GM12864 (cell line): ENCODE results near the gene PSPH.

ENCODE experiments used
- DNase-seq: peaks from one replicate; pipeline ENCODE4 v3.0.0-alpha.2; 2011; ENCODE audit warnings: low read depth
- H3K4me3 ChIP-seq: 2 replicates; pipeline ENCODE4 v1.5.1; 2011; ENCODE audit warnings: mild to moderate bottlenecking, low read depth, low read length, control low read depth
- TF ChIP-seq, protein P1 (sequence below): IDR thresholded peaks from 2 replicates; pipeline ENCODE4 v1.5.1; 2011; ENCODE audit warnings: low read depth, mild to moderate bottlenecking, moderate library complexity, low read length, control low read depth, inconsistent platforms; ENCODE audit errors: missing control alignments

PSPH gene

DNA sequence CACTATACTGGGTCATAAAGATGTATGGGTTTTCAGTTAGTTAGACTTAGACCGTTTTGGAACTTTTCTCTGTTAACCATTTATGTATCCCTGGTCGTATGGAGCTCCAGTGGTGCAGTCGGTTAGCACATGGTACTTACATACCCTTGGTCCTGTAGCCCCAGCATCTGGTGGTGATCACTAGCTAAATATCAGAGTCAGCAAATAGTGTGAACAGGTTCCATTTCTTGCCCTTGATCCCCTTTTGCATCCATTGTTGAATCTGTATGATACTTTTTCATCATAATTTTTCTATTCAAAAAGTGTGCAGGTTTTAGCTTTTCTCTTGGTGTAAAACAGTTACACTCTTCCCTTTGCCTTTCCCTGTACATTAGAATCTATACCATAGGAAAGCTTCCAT is 71.0 kb downstream of the PSPH start:
- no peak for DNase-seq
- TF ChIP-seq, protein P1, sequence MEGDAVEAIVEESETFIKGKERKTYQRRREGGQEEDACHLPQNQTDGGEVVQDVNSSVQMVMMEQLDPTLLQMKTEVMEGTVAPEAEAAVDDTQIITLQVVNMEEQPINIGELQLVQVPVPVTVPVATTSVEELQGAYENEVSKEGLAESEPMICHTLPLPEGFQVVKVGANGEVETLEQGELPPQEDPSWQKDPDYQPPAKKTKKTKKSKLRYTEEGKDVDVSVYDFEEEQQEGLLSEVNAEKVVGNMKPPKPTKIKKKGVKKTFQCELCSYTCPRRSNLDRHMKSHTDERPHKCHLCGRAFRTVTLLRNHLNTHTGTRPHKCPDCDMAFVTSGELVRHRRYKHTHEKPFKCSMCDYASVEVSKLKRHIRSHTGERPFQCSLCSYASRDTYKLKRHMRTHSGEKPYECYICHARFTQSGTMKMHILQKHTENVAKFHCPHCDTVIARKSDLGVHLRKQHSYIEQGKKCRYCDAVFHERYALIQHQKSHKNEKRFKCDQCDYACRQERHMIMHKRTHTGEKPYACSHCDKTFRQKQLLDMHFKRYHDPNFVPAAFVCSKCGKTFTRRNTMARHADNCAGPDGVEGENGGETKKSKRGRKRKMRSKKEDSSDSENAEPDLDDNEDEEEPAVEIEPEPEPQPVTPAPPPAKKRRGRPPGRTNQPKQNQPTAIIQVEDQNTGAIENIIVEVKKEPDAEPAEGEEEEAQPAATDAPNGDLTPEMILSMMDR, result no peak
- no peak overlapping the region for H3K4me3 ChIP-seq

DNA sequence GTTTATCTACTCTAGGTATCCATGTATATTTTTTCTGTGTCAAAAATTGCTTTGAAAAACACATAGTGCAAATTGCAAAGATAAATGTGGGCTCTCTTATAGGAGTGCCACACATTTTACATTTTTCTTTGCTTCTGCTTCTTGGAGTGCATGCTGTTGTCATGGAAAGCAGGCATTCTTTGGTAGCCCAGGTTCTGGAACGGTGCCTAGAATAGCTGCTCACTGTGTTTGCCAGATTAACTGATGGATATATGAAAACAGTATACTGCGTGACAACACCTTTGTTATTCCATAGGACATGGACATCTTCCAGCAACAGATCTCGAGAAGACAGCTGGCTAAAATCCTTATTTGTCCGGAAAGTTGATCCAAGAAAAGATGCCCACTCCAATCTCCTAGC is 73.4 kb downstream of the PSPH start:
- DNase-seq, result no peak
- TF ChIP-seq, protein P1, result no peak
- H3K4me3 ChIP-seq, result no peak overlapping the region

DNA sequence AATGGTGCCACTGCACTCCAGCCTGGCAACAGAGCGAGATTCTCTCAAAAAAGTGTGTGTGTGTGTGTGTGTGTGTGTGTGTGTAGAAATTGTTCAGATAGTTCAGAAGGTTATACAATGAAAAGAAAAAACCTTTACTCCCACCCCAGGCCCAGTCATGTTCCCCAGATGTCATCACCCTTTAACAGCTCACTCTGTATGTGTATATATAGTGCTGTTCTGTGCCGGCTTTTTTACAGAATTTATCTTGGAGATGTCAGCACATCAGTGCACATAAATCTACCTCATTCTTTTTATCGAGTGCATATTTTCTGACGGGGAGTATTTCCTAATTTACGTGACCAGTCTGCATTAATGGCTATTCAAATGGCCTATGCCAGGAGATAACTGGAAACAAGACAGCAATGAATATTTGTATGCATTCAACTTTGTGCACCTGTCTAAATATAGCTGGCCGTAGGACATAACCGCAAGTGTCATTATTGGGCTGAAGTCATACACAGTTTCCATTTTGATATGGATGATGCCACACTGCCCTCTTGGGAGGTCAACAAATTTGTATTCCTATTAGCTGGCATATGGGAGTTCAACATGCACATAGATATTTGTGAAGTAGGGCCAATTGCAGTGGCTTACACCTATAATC is 75.1 kb downstream of the PSPH start:
- TF ChIP-seq, protein P1, result no peak
- no peak overlapping the region for H3K4me3 ChIP-seq
- no peak for DNase-seq

DNA sequence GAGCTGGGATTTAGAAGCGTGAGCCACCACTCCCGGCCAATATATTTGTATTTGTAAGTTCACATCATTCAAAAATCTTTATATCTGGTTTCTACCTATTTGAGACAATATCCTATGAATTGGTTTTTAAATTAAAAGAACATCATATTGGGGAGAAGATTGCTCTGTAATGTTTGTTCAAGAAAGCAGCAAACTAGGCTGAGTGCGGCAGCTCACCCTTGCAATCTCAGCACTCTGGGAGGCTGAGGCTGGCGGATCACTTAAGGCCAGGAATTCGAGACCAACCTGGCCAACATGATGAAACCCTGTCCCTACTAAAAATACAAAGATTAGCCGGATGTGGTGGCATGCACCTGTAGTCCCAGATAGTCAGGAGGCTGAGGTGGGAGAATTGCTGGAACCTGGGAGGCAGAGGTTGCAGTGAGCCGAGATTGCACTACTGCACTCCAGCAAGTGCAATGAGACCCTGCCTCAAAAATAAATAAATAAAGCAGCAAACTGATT is 77.4 kb downstream of the PSPH start:
- TF ChIP-seq, protein P1, result no peak
- DNase-seq, result no peak

DNA sequence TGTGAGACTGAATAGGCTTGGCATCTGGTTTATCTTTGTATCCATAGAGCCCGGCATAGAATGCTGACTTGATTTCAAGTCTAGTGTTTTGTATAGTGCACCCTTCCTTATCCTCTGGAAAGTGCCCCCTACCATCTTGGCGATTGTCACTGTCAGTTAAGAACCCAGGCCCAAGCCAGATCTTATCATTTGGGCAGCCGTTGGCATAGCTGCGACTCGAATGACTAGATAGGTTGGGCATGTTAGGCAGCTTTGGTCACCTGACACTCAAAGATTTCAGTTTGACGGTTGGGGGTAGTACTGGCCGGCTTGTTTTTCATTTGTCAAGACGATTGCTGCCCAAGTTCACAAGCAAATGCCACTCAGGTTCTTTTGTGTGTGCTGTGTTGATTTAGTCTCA is 80.3 kb downstream of the PSPH start:
- no peak for DNase-seq
- TF ChIP-seq, protein P1, result no peak
- H3K4me3 ChIP-seq, result no peak overlapping the region

More for the DNA sequence above, 77.4 kb downstream of the PSPH start:
- no peak overlapping the region for H3K4me3 ChIP-seq

DNA sequence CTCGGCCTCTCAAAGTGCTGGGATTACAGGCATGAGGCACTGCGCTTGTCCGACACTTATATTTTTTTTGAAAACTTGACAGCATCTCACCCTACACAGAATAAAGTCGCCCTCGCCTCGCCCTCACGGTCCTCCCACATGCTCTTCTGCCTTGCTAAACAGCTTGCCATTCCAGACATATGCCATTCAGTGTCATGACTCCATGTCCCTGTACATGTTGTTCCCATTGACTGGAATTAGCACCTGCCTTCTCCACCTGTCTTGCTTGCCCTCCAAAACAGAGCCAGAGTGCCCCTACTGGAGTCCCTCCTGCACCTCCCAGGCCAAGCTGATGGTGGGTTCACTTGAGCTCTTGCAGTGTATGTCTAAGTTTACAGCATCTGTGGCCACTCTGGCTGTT is 80.7 kb downstream of the PSPH start:
- TF ChIP-seq, protein P1, result no peak
- DNase-seq, result no peak
- no peak overlapping the region for H3K4me3 ChIP-seq

DNA sequence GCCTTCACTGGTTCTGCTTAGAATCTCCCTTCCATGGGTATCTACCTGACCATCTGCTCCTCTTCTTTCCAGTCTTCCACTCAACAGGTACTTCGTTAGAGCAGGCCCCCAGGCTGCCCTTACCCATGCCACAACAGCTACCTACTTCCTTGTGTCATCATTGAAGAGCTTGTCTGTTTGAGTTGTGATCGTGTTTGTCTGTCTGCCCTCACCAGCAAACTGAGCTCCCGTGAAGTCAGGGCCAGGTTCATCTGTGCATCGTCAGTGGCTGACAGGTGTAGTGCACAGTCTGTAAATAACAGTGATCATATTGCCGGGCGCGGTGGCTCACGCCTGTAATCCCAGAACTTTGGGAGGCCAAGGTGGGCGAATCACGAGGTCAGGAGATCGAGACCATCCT is 81.9 kb downstream of the PSPH start:
- TF ChIP-seq, protein P1, result no peak
- H3K4me3 ChIP-seq, result no peak overlapping the region
- DNase-seq, result no peak
